ENCODE measurements around the gene VPS26C.

- TF ChIP-seq CTCF (conservative IDR thresholded peaks at IDR 0.05; ENCODE audit: low read length): no peak
- no peak for TF ChIP-seq EZH2phosphoT487 (IDR thresholded peaks at IDR 0.05; ENCODE audit: borderline replicate concordance)
Observed at GRCh38 chr21:37193676-37194075, 73.5 kb downstream of the VPS26C start.
